ENCODE results near the gene ELANE. TPM values are rescaled to one million over a fixed set of nuclear protein-coding genes. Genes with fewer than 3 reads are reported as not detected.

The ELANE gene
- total and polyA plus RNA-seq, 2 donors from 2014 or later = 0.85 TPM; not detected in 1

GRCh38 chr19:897442-898039 lies 45.4 kb downstream of the ELANE start:
- H3K27ac ChIP-seq (ENCODE audit: low read depth in 2 of 2, low read length in 2 of 2) = no peak overlapping the region
- intact Hi-C loops (cut with DNase I) = no loop called here
- no peaks in the 10 kb centered on the region for H3K4me1 ChIP-seq (ENCODE audit: control insufficient read depth in 2 of 3, insufficient read depth in 2 of 3, low read depth in 1 of 3, low read length in 3 of 3)
- no peak for DNase-seq
- no peak for FAIRE-seq
- H3K27me3 ChIP-seq (ENCODE audit: control insufficient read depth, insufficient read depth, low read length) = no peaks in the 10 kb centered on the region
- no peak for TF ChIP-seq CTCF (IDR thresholded peaks at IDR 0.05; ENCODE audit: borderline replicate concordance, extremely low read depth, insufficient read depth)
- no peak overlapping the region for H3K9ac ChIP-seq (ENCODE audit: low read length in 3 of 3)
- no peaks in the 10 kb centered on the region for H3K36me3 ChIP-seq (ENCODE audit: control insufficient read depth in 2 of 3, insufficient read depth in 3 of 3, low read length in 3 of 3)
- H3K9me3 ChIP-seq (ENCODE audit: control insufficient read depth in 2 of 3, insufficient read depth in 1 of 3, low read length in 3 of 3) = no peaks in the 10 kb centered on the region
- H3K4me3 ChIP-seq (ENCODE audit: low read length in 3 of 3) = no peak overlapping the region

- Histone ChIP-seq H3K36me3 (ENCODE audit: control insufficient read depth in 2 of 3, insufficient read depth in 3 of 3, low read length in 3 of 3) (no peaks in the 10 kb centered on the region), H3K27me3 (ENCODE audit: control insufficient read depth, insufficient read depth, low read length) (no peaks in the 10 kb centered on the region)
- FAIRE-seq = no peak
These were observed 46.6 kb downstream of the ELANE start for GRCh38 chr19:898663-899062.

GRCh38 chr19:899336-900042 lies 47.4 kb downstream of the ELANE start:
- Histone ChIP-seq H3K4me1 (ENCODE audit: control insufficient read depth in 2 of 3, insufficient read depth in 2 of 3, low read depth in 1 of 3, low read length in 3 of 3) (no peaks in the 10 kb centered on the region), H3K27me3 (ENCODE audit: control insufficient read depth, insufficient read depth, low read length) (no peaks in the 10 kb centered on the region), H3K27ac (ENCODE audit: low read depth in 2 of 2, low read length in 2 of 2) (no peak overlapping the region), H3K4me3 (ENCODE audit: low read length in 3 of 3) (no peak overlapping the region), H3K9me3 (ENCODE audit: control insufficient read depth in 2 of 3, insufficient read depth in 1 of 3, low read length in 3 of 3) (no peaks in the 10 kb centered on the region), H3K36me3 (ENCODE audit: control insufficient read depth in 2 of 3, insufficient read depth in 3 of 3, low read length in 3 of 3) (no peaks in the 10 kb centered on the region), H3K9ac (ENCODE audit: low read length in 3 of 3) (no peak overlapping the region)
- no peak for FAIRE-seq
- DNase-seq = peak in 1 of 5 donors; percentile 59
- TF ChIP-seq CTCF (IDR thresholded peaks at IDR 0.05; ENCODE audit: borderline replicate concordance, extremely low read depth, insufficient read depth) = no peak
- intact Hi-C loops (cut with DNase I) = no loop called here

More at GRCh38 chr19:898663-899062, 46.6 kb downstream of the ELANE start:
- no peak for TF ChIP-seq CTCF (IDR thresholded peaks at IDR 0.05; ENCODE audit: borderline replicate concordance, extremely low read depth, insufficient read depth)
- intact Hi-C loops (cut with DNase I) = no loop called here
- Histone ChIP-seq H3K27ac (ENCODE audit: low read depth in 2 of 2, low read length in 2 of 2) (no peak overlapping the region), H3K9ac (ENCODE audit: low read length in 3 of 3) (no peak overlapping the region), H3K4me3 (ENCODE audit: low read length in 3 of 3) (no peak overlapping the region), H3K4me1 (ENCODE audit: control insufficient read depth in 2 of 3, insufficient read depth in 2 of 3, low read depth in 1 of 3, low read length in 3 of 3) (no peaks in the 10 kb centered on the region), H3K9me3 (ENCODE audit: control insufficient read depth in 2 of 3, insufficient read depth in 1 of 3, low read length in 3 of 3) (no peaks in the 10 kb centered on the region)
- DNase-seq = peak in 4 of 5 donors; percentile 92 to 94 (median 93)
